Epithelial cell of proximal tubule (primary cell): ENCODE results near the gene WASF3. TPM values are rescaled to one million over a fixed set of nuclear protein-coding genes. Genes with fewer than 3 reads are reported as not detected.

Experiments used
- DNase-seq: peaks from one replicate; pipeline ENCODE4 v3.0.0-alpha.2; 2011; ENCODE audit warnings: low read depth
- H3K4me3 ChIP-seq: 2 replicates; pipeline ENCODE4 v1.5.1; 2011; ENCODE audit warnings: low read depth, mild to moderate bottlenecking, low read length
- CTCF ChIP-seq: conservative IDR thresholded peaks from 2 replicates; pipeline ENCODE4 v1.5.1; 2012; ENCODE audit warnings: low read depth, mild to moderate bottlenecking, low read length
- total RNA-seq: library from RNA; depleted of rRNA; stranded (reverse); fragments of >200 nt; gene quantifications from 2 replicates; pipeline ENCODE4 v1.2.3, GENCODE V29; 2015

The WASF3 gene
- total RNA-seq, 1 donor from 2014 or later: 3.8 TPM

GRCh38 chr13:26541678-26542568 is 15.6 kb upstream of the WASF3 start:
- H3K4me3 ChIP-seq: no peak overlapping the region
- no peak for DNase-seq
- TF ChIP-seq CTCF: no peak

GRCh38 chr13:26544707-26545106 is 12.8 kb upstream of the WASF3 start:
- no peak for DNase-seq
- no peak overlapping the region for H3K4me3 ChIP-seq
- TF ChIP-seq CTCF: no peak

GRCh38 chr13:26548205-26548765 is 9.2 kb upstream of the WASF3 start:
- H3K4me3 ChIP-seq: no peak overlapping the region
- no peak for TF ChIP-seq CTCF
- DNase-seq: no peak

GRCh38 chr13:26549713-26550112 is 7.8 kb upstream of the WASF3 start:
- DNase-seq: no peak
- no peak for TF ChIP-seq CTCF
- H3K4me3 ChIP-seq: no peak overlapping the region

GRCh38 chr13:26551255-26551860 is 6.1 kb upstream of the WASF3 start:
- DNase-seq: no peak
- no peak for TF ChIP-seq CTCF
- no peak overlapping the region for H3K4me3 ChIP-seq

GRCh38 chr13:26555413-26555812 is 2.1 kb upstream of the WASF3 start:
- no peak overlapping the region for H3K4me3 ChIP-seq
- TF ChIP-seq CTCF: no peak
- no peak for DNase-seq
